Measurements from ENCODE around the gene NOPCHAP1. TPM values are rescaled to one million over a fixed set of nuclear protein-coding genes. Genes with fewer than 3 reads are reported as not detected.

The NOPCHAP1 gene
- total RNA-seq, 6 donors from 2014 or later: 2.1 to 13.0 (median 7.6) TPM

- 76 to 87% methylated on average over 3 of the region's 3 CpGs for WGBS, 2 donors
- Histone ChIP-seq H3K9me3 (no peaks in the 10 kb centered on the region), H3K27ac (no peak overlapping the region), H3K4me1 (peaks cover 0 to 13% (median 9%) of the 10 kb centered on the region in 4 donors), H3K27me3 (no peaks in the 10 kb centered on the region), H3K36me3 (peaks cover 0 to 74% (median 26%) of the 10 kb centered on the region in 4 donors), H3K4me3 (no peak overlapping the region)
- ATAC-seq (ENCODE audit: low FRiP score in 2 of 2): no peak
- no peak for DNase-seq
- TF ChIP-seq POLR2AphosphoS5 (IDR thresholded peaks at IDR 0.05): no peak
- no peak for TF ChIP-seq POLR2A (IDR thresholded peaks at IDR 0.05)
- TF ChIP-seq CTCF (IDR thresholded peaks at IDR 0.05): no peak
- no peak for TF ChIP-seq EP300 (IDR thresholded peaks at IDR 0.05)
These were observed 11.4 kb downstream of the NOPCHAP1 start for GRCh38 chr12:104997541-104997940.

- WGBS, 2 donors: 72 to 75% methylated on average over 11 to 14 of the region's 15 CpGs
- peak in 1 of 2 donors; percentile 57 for ATAC-seq (ENCODE audit: low FRiP score in 2 of 2)
- Histone ChIP-seq H3K36me3 (peaks cover 0 to 72% (median 21%) of the 10 kb centered on the region in 4 donors), H3K4me3 (no peak overlapping the region), H3K27ac (no peak overlapping the region), H3K9me3 (no peaks in the 10 kb centered on the region), H3K27me3 (no peaks in the 10 kb centered on the region), H3K4me1 (peaks cover 0 to 13% (median 9%) of the 10 kb centered on the region in 4 donors)
- TF ChIP-seq POLR2AphosphoS5 (IDR thresholded peaks at IDR 0.05) (no peak), EP300 (IDR thresholded peaks at IDR 0.05) (no peak), POLR2A (IDR thresholded peaks at IDR 0.05) (no peak), CTCF (IDR thresholded peaks at IDR 0.05) (no peak)
- peak in 1 of 2 donors; percentile 54 for DNase-seq
These were observed 12.6 kb downstream of the NOPCHAP1 start for GRCh38 chr12:104998423-104999346.

- no peaks in the 10 kb centered on the region for H3K27me3 ChIP-seq
- H3K36me3 ChIP-seq: peaks cover 0 to 66% (median 21%) of the 10 kb centered on the region in 4 donors
- H3K4me1 ChIP-seq: peaks cover 0 to 13% (median 9%) of the 10 kb centered on the region in 4 donors
- TF ChIP-seq CTCF (IDR thresholded peaks at IDR 0.05) (no peak), POLR2AphosphoS5 (IDR thresholded peaks at IDR 0.05) (no peak), POLR2A (IDR thresholded peaks at IDR 0.05) (no peak), EP300 (IDR thresholded peaks at IDR 0.05) (no peak)
- no peak overlapping the region for H3K27ac ChIP-seq
- DNase-seq: no peak
- ATAC-seq (ENCODE audit: low FRiP score in 2 of 2): peak in 1 of 2 donors; percentile 63
- H3K9me3 ChIP-seq: no peaks in the 10 kb centered on the region
- H3K4me3 ChIP-seq: no peak overlapping the region
- WGBS, 2 donors: 67 to 89% methylated on average over 3 to 7 of the region's 7 CpGs
These were observed 13.2 kb downstream of the NOPCHAP1 start for GRCh38 chr12:104999347-104999685.

- Histone ChIP-seq H3K4me3 (no peak overlapping the region), H3K27me3 (no peaks in the 10 kb centered on the region), H3K9me3 (no peaks in the 10 kb centered on the region), H3K4me1 (peaks cover 0 to 13% (median 9%) of the 10 kb centered on the region in 4 donors), H3K27ac (no peak overlapping the region), H3K36me3 (peaks cover 0 to 57% (median 13%) of the 10 kb centered on the region in 4 donors)
- DNase-seq (no peak), ATAC-seq (ENCODE audit: low FRiP score in 2 of 2) (no peak)
- TF ChIP-seq POLR2AphosphoS5 (IDR thresholded peaks at IDR 0.05) (no peak), EP300 (IDR thresholded peaks at IDR 0.05) (no peak), CTCF (IDR thresholded peaks at IDR 0.05) (no peak), POLR2A (IDR thresholded peaks at IDR 0.05) (no peak)
These were observed 15.4 kb downstream of the NOPCHAP1 start for GRCh38 chr12:105001476-105001875.

Data from upper lobe of left lung (tissue), 6 donors.